GM12875 (cell line): ENCODE data around the gene FBXO24.

ENCODE experiments used
- H3K4me3 ChIP-seq: one replicate; pipeline ENCODE4 v1.5.1; 2011; ENCODE audit warnings: low read depth, low read length, control low read depth
- CTCF ChIP-seq: IDR thresholded peaks from 2 replicates; pipeline ENCODE4 v1.5.1; 2011; ENCODE audit warnings: low read depth, mild to moderate bottlenecking, control low read depth, inconsistent platforms, low read length, moderate library complexity, borderline replicate concordance; ENCODE audit not compliant: insufficient read depth

Gene FBXO24

DNA sequence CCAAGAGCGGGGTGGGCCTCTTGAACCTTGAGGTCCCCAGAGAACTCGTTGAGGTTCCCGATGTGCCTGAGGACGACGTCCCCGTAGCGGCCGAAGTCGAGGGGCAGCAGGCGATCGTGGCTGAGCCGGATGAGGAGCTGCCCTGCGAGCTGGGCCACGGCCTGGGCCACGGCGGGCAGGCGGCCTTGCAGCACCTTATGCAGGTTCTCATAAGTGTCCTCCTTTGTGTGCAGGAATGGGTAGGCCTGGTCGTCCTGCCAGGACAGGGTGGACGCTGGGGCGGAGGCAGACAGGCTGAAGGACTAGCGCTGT is 41.1 kb downstream of the FBXO24 start:
- no peak for TF ChIP-seq CTCF
- H3K4me3 ChIP-seq, result no peak overlapping the region

- no peak overlapping the region for H3K4me3 ChIP-seq
- TF ChIP-seq CTCF, result peak; percentile 61
Observed at GRCh38 chr7:100629117-100629716, 43.1 kb downstream of the FBXO24 start.

DNA sequence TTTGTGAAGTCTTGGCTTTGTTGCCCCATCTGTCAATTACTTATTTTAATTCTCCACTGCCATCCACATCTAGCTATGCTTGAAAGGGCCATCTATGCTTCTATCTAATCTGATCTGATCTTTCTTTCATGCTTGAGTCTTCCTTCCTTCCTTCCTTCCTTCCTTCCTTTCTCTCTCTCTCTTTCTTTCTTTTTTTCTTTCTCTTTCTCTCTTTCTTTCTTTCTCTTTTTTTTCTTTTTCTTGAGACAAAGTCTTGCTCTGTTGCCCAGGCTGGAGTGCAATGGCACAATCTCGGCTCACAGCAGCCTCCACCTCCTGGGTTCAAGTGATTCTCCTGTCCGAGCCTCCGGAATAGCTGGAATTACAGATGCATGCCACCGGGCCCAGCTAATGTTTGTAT is 43.9 kb downstream of the FBXO24 start:
- no peak for TF ChIP-seq CTCF
- H3K4me3 ChIP-seq, result no peak overlapping the region

DNA sequence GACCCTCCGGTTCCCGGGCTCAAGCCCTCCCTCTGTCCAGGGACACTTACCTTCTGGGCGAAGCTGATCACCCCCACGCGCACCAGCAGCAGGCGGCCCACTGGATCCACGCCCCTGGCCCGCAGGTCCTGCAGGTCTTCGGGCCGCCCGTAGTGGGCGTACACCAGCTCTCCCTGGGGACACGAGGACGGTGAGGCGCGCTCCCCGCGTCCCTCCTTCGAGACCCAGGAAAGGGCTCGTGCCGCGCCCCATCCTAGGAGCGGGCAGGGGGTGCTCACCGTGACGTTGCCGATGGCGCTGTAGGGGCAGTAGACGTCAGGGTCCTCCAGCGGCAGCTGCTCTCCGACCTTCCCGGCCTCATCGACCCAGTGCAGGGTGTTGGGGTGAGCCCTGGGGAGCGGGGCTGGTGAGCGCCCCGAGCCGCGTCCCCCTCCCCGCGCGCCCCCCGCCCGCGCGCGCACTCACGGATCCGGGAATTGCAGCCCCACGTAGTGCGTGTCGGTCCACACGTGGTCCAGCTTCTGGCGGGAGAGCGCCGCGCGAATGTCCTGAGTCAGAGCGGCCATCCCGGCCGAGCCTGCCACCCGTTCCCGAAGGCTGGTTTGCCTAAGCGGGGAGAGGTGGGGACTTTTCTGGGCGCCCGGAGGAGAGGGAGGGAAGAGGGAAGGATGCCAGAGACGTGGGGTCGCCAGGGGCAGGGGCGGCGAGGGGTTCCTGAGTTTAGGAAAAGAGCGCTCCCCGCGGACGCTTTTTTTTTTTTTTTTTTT is 47.0 kb downstream of the FBXO24 start:
- H3K4me3 ChIP-seq, result peak overlapping the region; percentile 45
- TF ChIP-seq CTCF, result peak; percentile 43

- no peak for TF ChIP-seq CTCF
- H3K4me3 ChIP-seq, result no peak overlapping the region
Observed at GRCh38 chr7:100639995-100640516, 53.9 kb downstream of the FBXO24 start.

GRCh38 chr7:100640517-100641440 is 54.7 kb downstream of the FBXO24 start:
- TF ChIP-seq CTCF, result no peak

More at GRCh38 chr7:100640517-100641440, 54.7 kb downstream of the FBXO24 start:
- H3K4me3 ChIP-seq, result no peak overlapping the region
